RWPE1 (cell line): ENCODE data around the gene DNAH11.

ENCODE experiments used
- CTCF ChIA-PET: fragments of 350-600 bp; sonication (Branson Sonifier 250); formaldehyde crosslinking; extraction: SDS; loops from one replicate; lab custom pipeline; 2021; lab: Yijun Ruan, JAX
- POLR2A ChIA-PET: fragments of 400-600 bp; formaldehyde crosslinking; extraction: SDS; loops from one replicate; lab custom pipeline; 2020; ENCODE audit warnings: antibody characterized with exemption; ENCODE audit not compliant: low non-redundant PET; lab: Yijun Ruan, JAX
- DNase-seq: peaks from one replicate; pipeline ENCODE4 v3.0.0; 2012; ENCODE audit warnings: low spot score
- H3K27ac ChIP-seq: fragments of 450-650 bp; 2 replicates; pipeline ENCODE4 v1.5.1; 2017
- CTCF ChIP-seq: fragments of 450-650 bp; conservative IDR thresholded peaks from 2 replicates; pipeline ENCODE4 v1.5.1; 2017; ENCODE audit warnings: low read depth, mild to moderate bottlenecking

The DNAH11 gene

GRCh38 chr7:21948364-21948763 is 405.5 kb downstream of the DNAH11 start:
- TF ChIP-seq CTCF: no peak
- H3K27ac ChIP-seq: no peak overlapping the region

GRCh38 chr7:21948887-21949540 is 406.2 kb downstream of the DNAH11 start:
- TF ChIP-seq CTCF: no peak
- POLR2A ChIA-PET: no interaction called here
- DNase-seq: no peak
- CTCF ChIA-PET: interaction anchor here (0.5 to 0.6 kb wide), 3 partner anchors 291 to 696 kb away, joined by 3 read pairs; no protein-coding TSS in a partner anchor
- no peak overlapping the region for H3K27ac ChIP-seq

More at GRCh38 chr7:21948364-21948763, 405.5 kb downstream of the DNAH11 start:
- DNase-seq: no peak
- ChIA-PET CTCF (interaction anchor here (0.5 to 0.6 kb wide), 3 partner anchors 292 to 695 kb away, joined by 3 read pairs; no protein-coding TSS in a partner anchor), POLR2A (no interaction called here)
